ENCODE measurements around the gene SIL1.
"Not testable (repeated sequence)": the region's sequence is repeated elsewhere in the genome, so short reads cannot be mapped to it uniquely, and the experiment has no call there.

SIL1 gene

GRCh38 chr5:139199321-139199720 lies 1.2 kb upstream of the SIL1 start:
- no peak for DNase-seq (ENCODE audit: low read depth)

- no peak for DNase-seq (ENCODE audit: low read depth)
Measured at GRCh38 chr5:139196296-139196956, 1.7 kb downstream of the SIL1 start.

- no peak for DNase-seq (ENCODE audit: low read depth)
Measured at GRCh38 chr5:139194486-139194885, 3.7 kb downstream of the SIL1 start.

- DNase-seq (ENCODE audit: low read depth) = no peak
Measured at GRCh38 chr5:139193928-139194327, 4.2 kb downstream of the SIL1 start.

- DNase-seq (ENCODE audit: low read depth) = not testable (repeated sequence)
Measured at GRCh38 chr5:139192906-139193305, 5.3 kb downstream of the SIL1 start.

- not testable (repeated sequence) for DNase-seq (ENCODE audit: low read depth)
Measured at GRCh38 chr5:139191954-139192353, 6.2 kb downstream of the SIL1 start.

GRCh38 chr5:139190125-139190524 lies 8.0 kb downstream of the SIL1 start:
- no peak for DNase-seq (ENCODE audit: low read depth)

- no peak for DNase-seq (ENCODE audit: low read depth)
Measured at GRCh38 chr5:139188558-139189270, 9.5 kb downstream of the SIL1 start.

GRCh38 chr5:139186752-139187326 lies 11.3 kb downstream of the SIL1 start:
- no peak for DNase-seq (ENCODE audit: low read depth)

- no peak for DNase-seq (ENCODE audit: low read depth)
Measured at GRCh38 chr5:139186261-139186660, 11.9 kb downstream of the SIL1 start.

GRCh38 chr5:139185589-139185988 lies 12.6 kb downstream of the SIL1 start:
- no peak for DNase-seq (ENCODE audit: low read depth)

GRCh38 chr5:139183502-139183901 lies 14.7 kb downstream of the SIL1 start:
- DNase-seq (ENCODE audit: low read depth) = no peak

- DNase-seq (ENCODE audit: low read depth) = no peak
Measured at GRCh38 chr5:139182528-139183296, 15.5 kb downstream of the SIL1 start.

- DNase-seq (ENCODE audit: low read depth) = no peak
Measured at GRCh38 chr5:139181835-139182452, 16.2 kb downstream of the SIL1 start.

- no peak for DNase-seq (ENCODE audit: low read depth)
Measured at GRCh38 chr5:139181322-139181730, 16.8 kb downstream of the SIL1 start.

- no peak for DNase-seq (ENCODE audit: low read depth)
Measured at GRCh38 chr5:139180850-139181249, 17.3 kb downstream of the SIL1 start.

- not testable (repeated sequence) for DNase-seq (ENCODE audit: low read depth)
Measured at GRCh38 chr5:139179778-139180513, 18.2 kb downstream of the SIL1 start.

- no peak for DNase-seq (ENCODE audit: low read depth)
Measured at GRCh38 chr5:139178935-139179334, 19.2 kb downstream of the SIL1 start.

GRCh38 chr5:139178589-139178917 lies 19.6 kb downstream of the SIL1 start:
- DNase-seq (ENCODE audit: low read depth) = no peak

GRCh38 chr5:139177809-139178588 lies 20.2 kb downstream of the SIL1 start:
- DNase-seq (ENCODE audit: low read depth) = no peak

- not testable (repeated sequence) for DNase-seq (ENCODE audit: low read depth)
Measured at GRCh38 chr5:139177281-139177680, 20.9 kb downstream of the SIL1 start.

Measured in stimulated activated CD8-positive, alpha-beta memory T cell treated with anti-CD3 and anti-CD28 coated beads, Interleukin-4, amount 100 ng/mL, for 24 hours (primary cell).